H1 (cell line): ENCODE results near the gene GMPR2. TPM values are rescaled to one million over a fixed set of nuclear protein-coding genes. Genes with fewer than 3 reads are reported as not detected.

Source experiments
- CTBP2 ChIP-seq: IDR thresholded peaks from 2 replicates; pipeline ENCODE4 v1.7.0; 2011; ENCODE audit warnings: borderline replicate concordance, mild to moderate bottlenecking, moderate library complexity, mixed read lengths, low read length; ENCODE audit not compliant: insufficient read depth, insufficient read length
- KDM5A ChIP-seq: fragments of 200-600 bp; IDR thresholded peaks from 2 replicates; pipeline ENCODE4 v1.7.1; 2012; ENCODE audit warnings: mild to moderate bottlenecking, low read length, inconsistent platforms, mixed read lengths
- POLR2A ChIP-seq, 2 experiments: IDR thresholded peaks; 1 replicate in 1 of 2; 2 replicates in 1 of 2; pipeline ENCODE4 v1.6.1; 2011; ENCODE audit warnings: low read depth in 2 of 2, low read length in 2 of 2, mild to moderate bottlenecking in 2 of 2; ENCODE audit errors: control extremely low read depth in 1 of 2
- RAD21 ChIP-seq, 2 experiments: IDR thresholded peaks in 1 of 2; conservative IDR thresholded peaks in 1 of 2; 2 replicates each; pipeline ENCODE4 v1.6.1; 2011; ENCODE audit warnings: low read depth in 2 of 2, low read length in 2 of 2, improper control_type of control experiment in 1 of 2, inconsistent platforms in 1 of 2, mild to moderate bottlenecking in 1 of 2, moderate library complexity in 1 of 2
- SP1 ChIP-seq: IDR thresholded peaks from 2 replicates; pipeline ENCODE4 v1.6.1; 2011; ENCODE audit warnings: low read depth, low read length
- SRF ChIP-seq: IDR thresholded peaks from 2 replicates; pipeline ENCODE4 v1.6.1; 2011; ENCODE audit warnings: mild to moderate bottlenecking, low read depth, low read length, moderate library complexity
- TCF12 ChIP-seq: IDR thresholded peaks from 2 replicates; pipeline ENCODE4 v1.6.1; 2011; ENCODE audit warnings: low read depth, mild to moderate bottlenecking, low read length
- polyA plus RNA-seq, 7 experiments: library from polyadenylated mRNA; depleted of rRNA in 3 of 7; stranded (reverse) in 5 of 7; unstranded in 2 of 7; fragments of >200 nt in 5 of 7; fragments of 200-250 nt in 2 of 7; gene quantifications; 1 replicate in 5 of 7; 2 replicates in 1 of 7; 4 replicates in 1 of 7; pipeline versions ENCODE4 v1.2.1 to v1.2.3, GENCODE V29; 2011 to 2013; ENCODE audit warnings: missing spikeins in 2 of 7, mixed read lengths in 2 of 7
- total RNA-seq: library from RNA; stranded (reverse); fragmentation: NEBNext Ultra II Directional; extraction: Animal tissue kit (Norgen Biotek cat#: 25700); gene quantifications from 2 replicates; pipeline ENCODE4 v1.2.1, GENCODE V29; 2021

Gene GMPR2
- total and polyA plus RNA-seq, 2 of the 8 experiments (the other 6 are each of a cell fraction or from before 2014, with no cell fraction given), result 61.6 to 85.3 TPM

DNA sequence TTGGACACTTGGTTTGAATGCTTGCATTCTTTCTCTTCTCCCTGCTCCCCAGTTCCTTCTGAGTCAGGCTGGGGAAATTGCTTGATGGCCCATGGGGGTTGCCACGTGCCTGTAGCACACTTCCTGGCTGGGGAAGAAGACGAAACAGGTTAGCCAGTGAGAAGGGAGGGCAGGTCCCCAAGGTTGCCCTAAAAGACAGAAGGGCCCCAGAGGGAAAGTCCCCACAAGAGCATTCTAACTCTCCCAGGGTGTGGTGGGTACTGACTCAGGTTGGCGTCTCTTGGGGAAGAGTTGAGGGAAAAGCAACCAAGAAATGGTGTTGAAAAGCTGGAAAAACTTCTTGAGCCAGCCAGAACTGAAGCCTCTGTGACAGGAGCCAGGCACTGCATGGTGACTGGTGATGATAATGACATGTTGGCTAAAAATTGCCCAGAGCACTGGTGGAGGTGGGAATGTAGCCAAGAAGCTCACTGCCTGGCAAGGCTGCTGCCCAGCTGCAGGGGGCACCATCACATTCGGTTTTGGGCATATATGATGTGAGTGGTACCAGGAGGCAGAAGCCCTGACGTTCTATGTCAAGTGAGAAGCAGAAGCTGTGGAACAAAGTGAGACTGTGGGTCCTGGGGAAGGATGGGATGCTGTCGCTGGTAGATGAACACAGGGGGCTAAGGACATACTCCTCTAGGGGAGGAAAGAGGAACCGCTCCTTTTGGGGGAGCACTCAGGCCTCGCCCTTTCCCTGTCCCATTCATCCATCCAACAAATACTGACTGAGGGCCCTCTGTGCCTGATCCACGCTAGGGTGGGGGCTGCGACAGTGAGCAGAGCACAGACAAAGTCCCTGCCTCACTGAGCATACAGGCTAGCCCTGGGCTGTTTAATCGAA, 46.8 kb downstream of the GMPR2 start (continued):
- TF ChIP-seq RAD21 (IDR thresholded peaks at IDR 0.05 in 1 of 2, conservative IDR thresholded peaks at IDR 0.05 in 1 of 2; ENCODE audit: low read depth in 2 of 2, low read length in 2 of 2) (peak; percentile 10 to 28; a peak in 2 of 4 replicates), KDM5A (no peak), POLR2A (IDR thresholded peaks at IDR 0.05; ENCODE audit: control extremely low read depth in 1 of 2, low read depth in 2 of 2, low read length in 2 of 2) (no peak), CTBP2 (no peak), SP1 (no peak), TCF12 (no peak), SRF (no peak)
